Epithelial cell of proximal tubule (primary cell): ENCODE data around the gene ZNF280C. TPM values are rescaled to one million over a fixed set of nuclear protein-coding genes. Genes with fewer than 3 reads are reported as not detected.

Experiments used
- DNase-seq: peaks from one replicate; pipeline ENCODE4 v3.0.0-alpha.2; 2011; ENCODE audit warnings: low read depth
- H3K4me3 ChIP-seq: 2 replicates; pipeline ENCODE4 v1.5.1; 2011; ENCODE audit warnings: low read depth, mild to moderate bottlenecking, low read length
- total RNA-seq: library from RNA; depleted of rRNA; stranded (reverse); fragments of >200 nt; gene quantifications from 2 replicates; pipeline ENCODE4 v1.2.3, GENCODE V29; 2015
- TF ChIP-seq, protein P1 (sequence below): conservative IDR thresholded peaks from 2 replicates; pipeline ENCODE4 v1.5.1; 2012; ENCODE audit warnings: low read depth, mild to moderate bottlenecking, low read length

Gene ZNF280C
- total RNA-seq, 1 donor from 2014 or later, result 2.8 TPM

DNA sequence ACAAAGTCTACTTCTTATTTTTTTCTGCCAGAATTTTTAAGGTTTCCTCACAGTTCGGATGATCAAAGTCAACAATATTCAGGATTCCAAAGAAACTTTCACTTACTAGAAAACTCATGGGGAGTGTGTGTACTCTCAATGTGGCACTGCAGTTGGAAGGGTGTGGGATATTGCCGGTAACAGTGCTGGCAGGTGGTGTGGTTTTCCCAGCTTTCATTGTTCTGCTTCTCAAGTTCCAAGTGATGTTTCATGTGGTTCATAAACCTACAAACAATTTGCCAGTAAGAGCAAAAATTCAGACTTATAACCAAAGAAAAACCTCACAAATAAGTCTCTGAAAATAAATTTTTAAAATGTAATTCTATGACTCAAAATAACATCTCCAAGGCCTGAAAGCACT is 39.8 kb downstream of the ZNF280C start:
- TF ChIP-seq, protein P1, sequence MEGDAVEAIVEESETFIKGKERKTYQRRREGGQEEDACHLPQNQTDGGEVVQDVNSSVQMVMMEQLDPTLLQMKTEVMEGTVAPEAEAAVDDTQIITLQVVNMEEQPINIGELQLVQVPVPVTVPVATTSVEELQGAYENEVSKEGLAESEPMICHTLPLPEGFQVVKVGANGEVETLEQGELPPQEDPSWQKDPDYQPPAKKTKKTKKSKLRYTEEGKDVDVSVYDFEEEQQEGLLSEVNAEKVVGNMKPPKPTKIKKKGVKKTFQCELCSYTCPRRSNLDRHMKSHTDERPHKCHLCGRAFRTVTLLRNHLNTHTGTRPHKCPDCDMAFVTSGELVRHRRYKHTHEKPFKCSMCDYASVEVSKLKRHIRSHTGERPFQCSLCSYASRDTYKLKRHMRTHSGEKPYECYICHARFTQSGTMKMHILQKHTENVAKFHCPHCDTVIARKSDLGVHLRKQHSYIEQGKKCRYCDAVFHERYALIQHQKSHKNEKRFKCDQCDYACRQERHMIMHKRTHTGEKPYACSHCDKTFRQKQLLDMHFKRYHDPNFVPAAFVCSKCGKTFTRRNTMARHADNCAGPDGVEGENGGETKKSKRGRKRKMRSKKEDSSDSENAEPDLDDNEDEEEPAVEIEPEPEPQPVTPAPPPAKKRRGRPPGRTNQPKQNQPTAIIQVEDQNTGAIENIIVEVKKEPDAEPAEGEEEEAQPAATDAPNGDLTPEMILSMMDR, result no peak
- no peak for DNase-seq
- no peak overlapping the region for H3K4me3 ChIP-seq

DNA sequence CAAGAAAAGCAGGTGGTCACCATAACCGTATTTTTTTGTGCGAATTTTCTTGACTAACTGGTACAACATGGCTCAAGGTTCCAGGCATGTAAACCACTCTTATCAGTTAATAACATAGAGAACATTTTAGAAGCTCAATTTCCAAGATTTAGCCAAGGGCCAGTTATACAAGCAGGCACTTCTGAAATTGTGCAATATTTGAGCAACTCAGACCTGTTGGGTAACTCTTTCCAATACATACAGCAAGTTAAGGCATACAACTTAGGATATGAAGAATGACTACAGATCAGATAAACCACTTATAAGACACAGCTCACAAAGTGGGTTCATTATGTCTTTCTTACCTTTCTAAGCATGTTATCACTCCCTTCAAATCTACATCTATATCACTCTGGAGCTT is 43.9 kb downstream of the ZNF280C start:
- DNase-seq, result no peak
- no peak overlapping the region for H3K4me3 ChIP-seq
- TF ChIP-seq, protein P1, result no peak

DNA sequence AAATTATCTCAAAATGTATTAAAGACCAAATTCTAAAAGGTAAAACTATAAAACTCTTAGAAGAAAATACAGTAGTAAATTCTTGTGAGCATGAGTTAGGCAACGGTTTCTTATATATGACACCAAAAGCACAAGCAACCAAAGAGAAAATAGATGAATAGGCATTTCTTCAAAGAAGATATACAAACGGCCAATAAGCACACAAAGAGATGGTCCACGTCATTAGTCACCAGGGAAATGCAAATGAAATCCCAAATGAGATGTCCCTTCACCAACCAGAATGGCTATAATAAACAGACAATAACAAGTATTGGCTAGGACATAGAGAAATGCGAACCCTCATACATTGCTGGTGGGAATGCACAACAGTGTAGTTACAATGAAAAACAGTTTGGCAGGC is 52.4 kb downstream of the ZNF280C start:
- TF ChIP-seq, protein P1, result no peak
- DNase-seq, result no peak
- no peak overlapping the region for H3K4me3 ChIP-seq

DNA sequence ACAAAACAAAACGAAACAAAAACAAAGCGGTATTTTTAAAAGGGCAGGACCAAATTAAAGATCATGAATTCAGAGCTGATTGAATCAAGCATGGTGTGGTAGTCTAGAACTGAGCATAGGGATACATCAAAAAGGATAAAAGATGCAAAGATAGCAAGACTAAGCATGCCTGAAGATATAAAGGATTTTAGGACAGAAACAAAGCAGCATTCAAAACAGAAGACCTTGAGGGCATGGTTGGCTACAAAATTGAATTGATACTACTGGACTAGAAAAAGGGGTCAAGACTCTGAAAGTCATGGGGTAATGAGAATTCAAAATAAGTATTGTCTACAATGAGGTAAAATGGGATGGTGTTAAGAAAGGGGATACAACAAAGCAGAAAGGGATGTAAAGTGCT is 55.3 kb downstream of the ZNF280C start:
- no peak overlapping the region for H3K4me3 ChIP-seq
- TF ChIP-seq, protein P1, result no peak
- no peak for DNase-seq

DNA sequence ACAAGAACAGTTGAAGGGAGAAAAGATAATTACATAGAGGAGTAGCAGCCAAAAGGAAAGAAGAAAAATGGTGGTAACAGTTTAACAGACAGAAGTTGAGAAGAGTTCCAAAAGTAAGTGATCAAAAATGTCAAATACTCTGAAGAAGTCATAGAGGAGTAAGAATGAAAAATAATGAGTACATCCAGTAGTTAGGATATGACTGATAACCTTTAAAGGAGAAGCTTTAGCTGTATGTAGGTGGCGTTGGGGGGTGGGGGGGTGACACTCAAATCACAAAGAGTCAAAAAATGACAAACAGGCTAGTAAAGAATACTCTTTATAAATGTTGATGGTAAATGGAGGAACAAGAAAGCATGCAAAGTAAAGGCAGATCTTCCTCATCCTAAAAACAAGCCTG is 56.3 kb downstream of the ZNF280C start:
- TF ChIP-seq, protein P1, result no peak
- no peak for DNase-seq
- no peak overlapping the region for H3K4me3 ChIP-seq

DNA sequence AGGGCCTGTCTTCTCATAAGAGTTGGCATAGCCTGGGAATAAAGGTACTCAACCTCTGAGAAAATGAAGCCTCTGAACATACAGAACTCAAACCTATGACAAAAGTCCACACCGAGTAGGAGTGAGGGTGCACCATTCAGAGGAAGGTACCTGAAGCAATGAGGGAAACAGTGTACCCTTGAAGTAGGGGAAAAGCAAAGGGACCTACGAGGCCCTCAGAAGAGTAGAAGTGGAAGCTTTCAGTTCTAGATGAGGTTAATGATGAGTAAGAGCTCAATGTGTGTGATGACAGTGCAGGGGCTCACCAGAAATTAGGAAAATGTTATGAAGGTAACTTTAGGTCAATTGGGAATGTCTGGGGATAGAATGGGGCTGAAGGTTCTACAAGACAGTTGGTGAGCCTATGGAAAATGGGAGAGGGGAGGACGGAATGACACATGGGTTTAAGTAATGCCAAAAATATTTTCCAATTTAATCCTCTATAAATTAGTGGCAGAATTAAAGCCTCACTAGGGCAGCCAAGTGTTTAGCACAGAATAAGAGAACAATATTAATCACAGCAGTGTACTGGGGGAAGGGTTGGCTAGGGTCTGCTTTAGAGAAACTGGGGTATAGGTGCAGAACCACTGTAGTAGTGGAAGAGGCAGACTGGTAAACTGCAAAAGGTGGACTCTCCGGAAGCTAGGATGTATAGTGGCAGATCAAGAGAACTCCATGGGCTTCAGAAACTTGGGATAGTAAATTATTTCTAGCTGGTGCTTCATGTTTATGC is 57.1 kb downstream of the ZNF280C start:
- no peak for DNase-seq
- no peak overlapping the region for H3K4me3 ChIP-seq
- TF ChIP-seq, protein P1, result no peak

DNA sequence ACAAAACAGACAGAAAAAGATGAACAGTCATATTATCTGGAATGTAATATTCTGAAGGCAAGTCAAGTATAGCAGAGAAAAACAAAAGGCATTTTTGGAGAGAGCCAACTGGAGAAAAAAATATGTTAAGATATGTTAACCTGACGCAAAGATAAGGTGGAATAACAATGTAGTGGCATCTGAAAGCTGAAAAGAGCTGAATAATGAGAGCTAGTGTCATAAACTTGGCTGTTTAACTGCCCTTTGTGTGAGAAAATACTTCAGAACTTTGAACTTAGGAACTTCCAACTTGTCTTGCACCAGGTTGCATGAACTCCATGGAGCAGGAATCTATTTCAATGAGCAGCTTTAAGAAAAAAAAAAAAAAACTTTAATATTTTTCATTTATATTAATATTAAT is 64.1 kb downstream of the ZNF280C start:
- H3K4me3 ChIP-seq, result no peak overlapping the region
- DNase-seq, result no peak
- TF ChIP-seq, protein P1, result no peak
